HFFc6 (cell line): ENCODE results near the gene PSMB2. TPM values are rescaled to one million over a fixed set of nuclear protein-coding genes. Genes with fewer than 3 reads are reported as not detected.
"Not testable (repeated sequence)": the region's sequence is repeated elsewhere in the genome, so short reads cannot be mapped to it uniquely, and the experiment has no call there.

ENCODE experiments used
- DNase-seq: peaks from one replicate; pipeline ENCODE4 v3.0.0-alpha.2; 2018
- H3K27ac Mint-ChIP-seq: 2 replicates; pipeline ENCODE4 v1.8.0; 2020; ENCODE audit warnings: mild to moderate bottlenecking, mixed read lengths
- H3K27me3 Mint-ChIP-seq: 2 replicates; pipeline ENCODE4 v1.8.0; 2021; ENCODE audit warnings: mild to moderate bottlenecking, moderate library complexity, mixed read lengths; ENCODE audit not compliant: insufficient read depth
- H3K36me3 Mint-ChIP-seq: 2 replicates; pipeline ENCODE4 v1.8.0; 2021; ENCODE audit warnings: low read depth, mixed read lengths
- H3K4me1 Mint-ChIP-seq: 2 replicates; pipeline ENCODE4 v1.8.0; 2020; ENCODE audit warnings: low read depth, mixed read lengths
- H3K4me3 Mint-ChIP-seq: 2 replicates; pipeline ENCODE4 v1.8.0; 2020; ENCODE audit warnings: mild to moderate bottlenecking, moderate library complexity, mixed read lengths
- H3K9me3 Mint-ChIP-seq: 2 replicates; pipeline ENCODE4 v1.8.0; 2020; ENCODE audit warnings: mild to moderate bottlenecking, mixed read lengths
- total RNA-seq, 6 experiments: library from RNA; stranded (reverse); fragmentation: NEBNext Ultra II Directional; extraction: Animal tissue kit (Norgen Biotek cat#: 25700); gene quantifications; 2 replicates in 1 of 6; 3 replicates in 5 of 6; pipeline ENCODE4 v1.2.3, GENCODE V29; 2021
- TF ChIP-seq, protein P1 (sequence below): fragments of 200-600 bp; sonication (generic); IDR thresholded peaks from 2 replicates; pipeline ENCODE4 v1.5.0; 2021; ENCODE audit warnings: antibody characterized with exemption, mild to moderate bottlenecking

The PSMB2 gene
- total RNA-seq, 6 experiments from 2014 or later, result 80.8 to 117 (median 98.1) TPM

GRCh38 chr1:35589516-35590427 lies 51.6 kb downstream of the PSMB2 start:
- DNase-seq, result no peak
- Mint-ChIP-seq H3K9me3 (no peaks in the 10 kb centered on the region), H3K27me3 (peaks cover under 1% of the 10 kb centered on the region; the same call in 1 of the 2 replicates), H3K4me1 (no peaks in the 10 kb centered on the region), H3K4me3 (no peak overlapping the region), H3K36me3 (no peaks in the 10 kb centered on the region), H3K27ac (no peak overlapping the region)
- TF ChIP-seq, protein P1, sequence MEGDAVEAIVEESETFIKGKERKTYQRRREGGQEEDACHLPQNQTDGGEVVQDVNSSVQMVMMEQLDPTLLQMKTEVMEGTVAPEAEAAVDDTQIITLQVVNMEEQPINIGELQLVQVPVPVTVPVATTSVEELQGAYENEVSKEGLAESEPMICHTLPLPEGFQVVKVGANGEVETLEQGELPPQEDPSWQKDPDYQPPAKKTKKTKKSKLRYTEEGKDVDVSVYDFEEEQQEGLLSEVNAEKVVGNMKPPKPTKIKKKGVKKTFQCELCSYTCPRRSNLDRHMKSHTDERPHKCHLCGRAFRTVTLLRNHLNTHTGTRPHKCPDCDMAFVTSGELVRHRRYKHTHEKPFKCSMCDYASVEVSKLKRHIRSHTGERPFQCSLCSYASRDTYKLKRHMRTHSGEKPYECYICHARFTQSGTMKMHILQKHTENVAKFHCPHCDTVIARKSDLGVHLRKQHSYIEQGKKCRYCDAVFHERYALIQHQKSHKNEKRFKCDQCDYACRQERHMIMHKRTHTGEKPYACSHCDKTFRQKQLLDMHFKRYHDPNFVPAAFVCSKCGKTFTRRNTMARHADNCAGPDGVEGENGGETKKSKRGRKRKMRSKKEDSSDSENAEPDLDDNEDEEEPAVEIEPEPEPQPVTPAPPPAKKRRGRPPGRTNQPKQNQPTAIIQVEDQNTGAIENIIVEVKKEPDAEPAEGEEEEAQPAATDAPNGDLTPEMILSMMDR, result no peak

GRCh38 chr1:35588197-35588910 lies 53.0 kb downstream of the PSMB2 start:
- TF ChIP-seq, protein P1, result no peak
- H3K36me3 Mint-ChIP-seq, result no peaks in the 10 kb centered on the region

GRCh38 chr1:35587736-35588135 lies 53.6 kb downstream of the PSMB2 start:
- H3K27ac Mint-ChIP-seq, result no peak overlapping the region
- H3K36me3 Mint-ChIP-seq, result no peaks in the 10 kb centered on the region
- no peaks in the 10 kb centered on the region for H3K9me3 Mint-ChIP-seq
- no peak for DNase-seq
- H3K27me3 Mint-ChIP-seq, result peaks cover 7% of the 10 kb centered on the region; the same call in 1 of the 2 replicates
- H3K4me3 Mint-ChIP-seq, result no peak overlapping the region
- no peaks in the 10 kb centered on the region for H3K4me1 Mint-ChIP-seq
- TF ChIP-seq, protein P1, result no peak

More at GRCh38 chr1:35588197-35588910, 53.0 kb downstream of the PSMB2 start:
- Mint-ChIP-seq H3K27me3 (peaks cover 4% of the 10 kb centered on the region; the same call in 1 of the 2 replicates), H3K4me1 (no peaks in the 10 kb centered on the region), H3K9me3 (no peaks in the 10 kb centered on the region), H3K27ac (no peak overlapping the region), H3K4me3 (no peak overlapping the region)
- no peak for DNase-seq

DNA sequence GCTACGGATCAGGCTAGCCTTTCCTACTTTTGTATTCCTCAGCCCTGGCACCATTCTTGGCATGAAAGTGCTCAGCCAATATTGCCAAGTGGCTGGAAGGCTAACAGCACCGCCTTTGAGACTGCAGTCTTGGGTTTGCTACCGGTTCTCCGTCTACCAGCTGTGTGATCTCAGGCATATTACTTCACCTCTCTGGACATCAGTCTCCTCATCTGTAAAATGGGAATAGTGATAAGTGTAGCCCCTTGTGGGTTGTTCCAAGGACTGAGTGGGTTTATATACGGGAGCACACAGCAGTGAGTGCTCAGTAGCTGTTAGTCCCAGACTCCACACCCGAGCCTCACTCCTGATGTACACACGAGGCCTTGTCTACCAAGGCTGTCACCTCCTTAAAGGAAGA lies 54.5 kb downstream of the PSMB2 start:
- Mint-ChIP-seq H3K27ac (no peak overlapping the region), H3K4me3 (no peak overlapping the region), H3K4me1 (no peaks in the 10 kb centered on the region), H3K9me3 (no peaks in the 10 kb centered on the region), H3K27me3 (peaks cover 7% of the 10 kb centered on the region; the same call in 1 of the 2 replicates), H3K36me3 (no peaks in the 10 kb centered on the region)
- TF ChIP-seq, protein P1, result no peak
- DNase-seq, result no peak

DNA sequence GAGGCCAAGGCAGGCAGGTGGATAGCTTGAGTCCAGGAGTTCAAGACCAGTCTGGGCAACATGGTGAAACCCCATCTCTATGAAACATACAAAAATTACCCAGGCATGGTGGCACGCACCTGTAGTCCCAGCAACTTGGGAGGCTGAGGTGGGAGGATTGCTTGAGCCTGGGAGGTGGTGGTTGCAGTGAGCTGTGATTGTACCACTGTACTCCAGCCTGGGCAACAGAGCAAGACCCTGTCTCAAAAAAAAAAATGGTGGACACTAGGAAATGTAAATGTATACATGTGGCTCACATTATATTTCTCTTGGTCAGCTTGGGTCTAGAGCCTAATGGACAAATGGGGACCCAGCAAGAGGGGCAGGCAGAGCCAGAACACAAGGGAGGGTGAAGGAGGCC lies 55.5 kb downstream of the PSMB2 start:
- not testable (repeated sequence) for H3K9me3 Mint-ChIP-seq, H3K27ac Mint-ChIP-seq, H3K4me1 Mint-ChIP-seq

GRCh38 chr1:35585281-35585680 lies 56.0 kb downstream of the PSMB2 start:
- Mint-ChIP-seq H3K4me3 (no peak overlapping the region), H3K27ac (no peak overlapping the region), H3K4me1 (no peaks in the 10 kb centered on the region), H3K27me3 (peaks cover 7% of the 10 kb centered on the region; the same call in 1 of the 2 replicates), H3K36me3 (no peaks in the 10 kb centered on the region), H3K9me3 (no peaks in the 10 kb centered on the region)
- TF ChIP-seq, protein P1, result no peak
- no peak for DNase-seq

More for the DNA sequence above, 55.5 kb downstream of the PSMB2 start:
- not testable (repeated sequence) for H3K27me3 Mint-ChIP-seq, H3K36me3 Mint-ChIP-seq, H3K4me3 Mint-ChIP-seq, DNase-seq

DNA sequence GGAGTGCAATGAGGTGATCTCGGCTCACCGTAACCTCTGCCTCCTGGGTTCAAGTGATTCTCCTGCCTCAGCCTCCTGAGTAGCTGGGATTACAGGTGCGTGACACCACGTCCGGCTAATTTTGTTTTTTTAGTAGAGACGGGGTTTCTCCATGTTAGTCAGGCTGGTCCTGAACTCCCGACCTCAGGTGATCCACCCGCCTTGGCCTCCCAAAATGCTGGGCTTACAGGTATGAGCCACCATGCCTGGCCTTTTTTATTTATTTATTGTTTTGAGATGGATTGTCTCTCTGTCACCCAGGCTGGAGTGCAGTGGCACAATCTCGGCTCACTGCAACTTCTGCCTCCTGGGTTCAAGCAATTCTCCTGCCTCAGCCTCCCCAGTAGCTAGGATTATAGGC lies 59.7 kb downstream of the PSMB2 start:
- H3K36me3 Mint-ChIP-seq, H3K27me3 Mint-ChIP-seq, H3K27ac Mint-ChIP-seq, H3K9me3 Mint-ChIP-seq, H3K4me1 Mint-ChIP-seq, DNase-seq, H3K4me3 Mint-ChIP-seq: not testable (repeated sequence)
